ENCODE data around the gene CPPED1.

Gene CPPED1

DNA sequence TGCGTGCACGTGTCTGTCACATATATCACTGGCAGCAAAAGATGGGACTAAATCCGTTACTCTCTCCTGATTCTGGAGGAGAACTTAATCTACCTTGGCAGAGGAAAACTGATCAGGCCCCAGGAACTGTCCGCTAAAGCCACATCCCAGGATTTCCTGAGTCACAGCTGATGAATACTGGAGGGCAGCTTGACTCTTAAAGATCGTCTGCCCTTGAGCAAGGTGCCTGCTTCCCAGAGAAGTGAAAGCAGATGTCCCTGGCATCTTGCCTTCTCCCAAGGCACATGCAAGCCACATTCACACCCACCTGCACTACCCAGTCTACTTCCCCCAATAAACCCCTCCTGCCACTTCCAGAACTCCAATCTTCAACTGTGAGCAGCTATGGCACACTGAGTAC is 99.8 kb downstream of the CPPED1 start:
- Mint-ChIP-seq H3K36me3 (ENCODE audit: low read depth) (peaks cover 9% of the 10 kb centered on the region), H3K9me3 (no peaks in the 10 kb centered on the region), H3K27ac (no peak overlapping the region), H3K4me1 (no peaks in the 10 kb centered on the region), H3K27me3 (ENCODE audit: low read depth) (no peaks in the 10 kb centered on the region), H3K4me3 (no peak overlapping the region)
- TF ChIP-seq, protein P1, sequence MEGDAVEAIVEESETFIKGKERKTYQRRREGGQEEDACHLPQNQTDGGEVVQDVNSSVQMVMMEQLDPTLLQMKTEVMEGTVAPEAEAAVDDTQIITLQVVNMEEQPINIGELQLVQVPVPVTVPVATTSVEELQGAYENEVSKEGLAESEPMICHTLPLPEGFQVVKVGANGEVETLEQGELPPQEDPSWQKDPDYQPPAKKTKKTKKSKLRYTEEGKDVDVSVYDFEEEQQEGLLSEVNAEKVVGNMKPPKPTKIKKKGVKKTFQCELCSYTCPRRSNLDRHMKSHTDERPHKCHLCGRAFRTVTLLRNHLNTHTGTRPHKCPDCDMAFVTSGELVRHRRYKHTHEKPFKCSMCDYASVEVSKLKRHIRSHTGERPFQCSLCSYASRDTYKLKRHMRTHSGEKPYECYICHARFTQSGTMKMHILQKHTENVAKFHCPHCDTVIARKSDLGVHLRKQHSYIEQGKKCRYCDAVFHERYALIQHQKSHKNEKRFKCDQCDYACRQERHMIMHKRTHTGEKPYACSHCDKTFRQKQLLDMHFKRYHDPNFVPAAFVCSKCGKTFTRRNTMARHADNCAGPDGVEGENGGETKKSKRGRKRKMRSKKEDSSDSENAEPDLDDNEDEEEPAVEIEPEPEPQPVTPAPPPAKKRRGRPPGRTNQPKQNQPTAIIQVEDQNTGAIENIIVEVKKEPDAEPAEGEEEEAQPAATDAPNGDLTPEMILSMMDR (IDR thresholded peaks at IDR 0.05; ENCODE audit: unreplicated experiment in 3 of 3): no peak

DNA sequence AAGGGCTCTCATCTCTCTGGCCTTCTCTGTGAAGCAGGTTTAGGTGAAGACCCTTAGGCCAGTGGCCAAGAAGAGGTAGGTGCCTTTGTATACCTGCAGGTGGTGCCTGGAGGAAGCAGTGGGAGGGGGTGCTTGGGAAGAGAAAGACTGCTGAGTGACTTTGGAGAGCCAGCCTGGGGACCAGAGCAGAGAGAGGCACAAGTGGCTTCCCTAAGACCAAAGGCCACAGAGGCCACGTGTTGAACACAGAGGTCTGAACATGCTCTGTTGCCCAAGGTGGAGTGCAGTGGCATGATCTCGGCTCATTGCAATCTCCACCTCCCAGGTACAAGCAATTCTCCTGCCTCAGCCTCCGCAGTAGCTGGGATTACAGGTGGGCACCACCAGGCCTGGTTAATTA is 103.5 kb downstream of the CPPED1 start:
- Mint-ChIP-seq H3K36me3 (ENCODE audit: low read depth) (peaks cover 19% of the 10 kb centered on the region), H3K4me3 (no peak overlapping the region), H3K27me3 (ENCODE audit: low read depth) (no peaks in the 10 kb centered on the region), H3K27ac (no peak overlapping the region), H3K9me3 (peaks cover 2% of the 10 kb centered on the region), H3K4me1 (no peaks in the 10 kb centered on the region)
- TF ChIP-seq, protein P1 (IDR thresholded peaks at IDR 0.05; ENCODE audit: unreplicated experiment in 3 of 3): no peak

DNA sequence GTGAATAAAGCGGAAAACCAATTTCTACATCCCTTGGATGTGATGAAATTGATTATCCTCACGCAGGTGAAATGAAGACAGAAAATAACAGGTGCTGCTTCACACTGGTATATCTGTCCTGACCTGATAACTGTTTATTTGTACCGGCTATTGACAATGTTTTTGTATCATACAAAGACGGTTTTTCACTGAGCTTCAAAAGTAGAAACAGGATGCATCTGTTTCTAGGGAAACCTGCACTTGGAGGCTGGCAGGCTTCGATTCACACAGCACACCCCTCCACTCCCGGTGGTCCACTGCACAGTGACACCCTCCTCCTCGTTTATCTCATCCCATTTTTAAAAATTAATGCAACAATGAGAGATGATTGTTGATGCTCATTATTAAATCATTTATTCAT is 104.5 kb downstream of the CPPED1 start:
- no peak overlapping the region for H3K4me3 Mint-ChIP-seq
- H3K36me3 Mint-ChIP-seq (ENCODE audit: low read depth): peaks cover 16% of the 10 kb centered on the region
- H3K4me1 Mint-ChIP-seq: no peaks in the 10 kb centered on the region
- TF ChIP-seq, protein P1 (IDR thresholded peaks at IDR 0.05; ENCODE audit: unreplicated experiment in 3 of 3): no peak
- no peaks in the 10 kb centered on the region for H3K27me3 Mint-ChIP-seq (ENCODE audit: low read depth)
- no peak overlapping the region for H3K27ac Mint-ChIP-seq
- peaks cover 2% of the 10 kb centered on the region for H3K9me3 Mint-ChIP-seq

DNA sequence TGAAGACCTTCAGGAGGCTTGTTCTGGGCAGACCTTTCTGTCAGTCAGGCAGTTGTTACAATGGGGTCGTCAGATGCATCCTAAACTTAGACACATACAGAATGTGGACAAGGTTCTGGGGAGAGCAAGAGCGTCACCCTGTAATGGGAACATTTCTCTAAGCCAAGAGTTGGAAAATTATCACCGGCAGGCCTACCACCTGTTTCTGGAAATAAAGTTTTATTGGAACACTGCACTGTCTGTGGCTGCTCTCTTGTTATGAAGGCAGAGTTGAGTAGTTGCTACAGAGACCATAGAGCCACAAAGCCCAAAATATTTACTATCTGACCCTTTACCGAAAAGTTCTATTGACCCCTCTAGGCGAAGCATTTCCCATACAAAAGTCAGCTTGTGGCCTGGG is 106.2 kb downstream of the CPPED1 start:
- H3K27me3 Mint-ChIP-seq (ENCODE audit: low read depth): no peaks in the 10 kb centered on the region
- H3K4me1 Mint-ChIP-seq: no peaks in the 10 kb centered on the region
- peaks cover 12% of the 10 kb centered on the region for H3K36me3 Mint-ChIP-seq (ENCODE audit: low read depth)
- no peak overlapping the region for H3K27ac Mint-ChIP-seq
- TF ChIP-seq, protein P1 (IDR thresholded peaks at IDR 0.05; ENCODE audit: unreplicated experiment in 3 of 3): no peak
- peaks cover 2% of the 10 kb centered on the region for H3K9me3 Mint-ChIP-seq
- H3K4me3 Mint-ChIP-seq: no peak overlapping the region

DNA sequence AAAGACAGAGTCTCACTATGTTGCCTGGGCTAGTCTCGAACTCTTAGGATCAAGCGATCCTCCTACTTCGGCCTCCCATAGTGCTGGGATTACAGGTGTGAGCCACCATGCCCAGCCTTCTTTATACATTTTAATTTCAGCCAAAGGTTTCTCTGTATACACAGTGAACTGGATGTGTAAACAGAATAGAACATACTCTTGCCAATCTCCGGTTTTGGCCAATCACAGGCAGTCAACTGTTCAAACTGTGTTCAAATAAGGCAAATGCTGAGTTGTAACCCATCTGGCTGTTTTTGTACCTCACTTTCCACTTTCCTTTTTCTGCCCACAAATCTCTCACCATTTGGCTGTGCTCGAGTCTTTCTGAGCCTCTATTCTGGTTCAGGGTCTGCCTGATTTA is 108.2 kb downstream of the CPPED1 start:
- H3K4me1 Mint-ChIP-seq: no peaks in the 10 kb centered on the region

DNA sequence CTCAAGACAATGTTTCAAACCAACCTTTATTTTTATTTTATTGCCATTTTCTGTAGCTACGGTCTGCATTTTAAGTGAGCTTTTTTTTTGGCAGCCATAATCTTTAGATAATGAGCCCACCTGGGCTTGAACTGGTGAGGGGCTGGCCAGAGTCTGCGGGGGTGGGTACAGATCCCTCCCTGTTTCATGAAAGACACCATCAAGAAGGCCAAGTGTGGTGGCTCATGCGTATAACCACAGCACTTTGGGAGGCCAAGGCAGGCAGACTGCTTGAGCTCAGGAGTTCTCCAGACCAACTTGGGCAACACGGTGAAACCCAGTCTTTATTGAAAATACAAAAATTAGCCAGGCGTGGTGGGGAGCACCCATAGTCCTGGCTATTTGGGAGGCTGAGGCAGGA is 113.7 kb downstream of the CPPED1 start:
- Mint-ChIP-seq H3K4me3 (no peak overlapping the region), H3K27me3 (ENCODE audit: low read depth) (peaks cover 4% of the 10 kb centered on the region)

More for the DNA sequence above, 108.2 kb downstream of the CPPED1 start:
- TF ChIP-seq, protein P1 (IDR thresholded peaks at IDR 0.05; ENCODE audit: unreplicated experiment in 3 of 3): no peak
- Mint-ChIP-seq H3K36me3 (ENCODE audit: low read depth) (peaks cover 10% of the 10 kb centered on the region), H3K27me3 (ENCODE audit: low read depth) (no peaks in the 10 kb centered on the region), H3K4me3 (no peak overlapping the region), H3K27ac (no peak overlapping the region), H3K9me3 (peaks cover 2% of the 10 kb centered on the region)

More for the DNA sequence above, 113.7 kb downstream of the CPPED1 start:
- TF ChIP-seq, protein P1 (IDR thresholded peaks at IDR 0.05; ENCODE audit: unreplicated experiment in 3 of 3): no peak
- Mint-ChIP-seq H3K36me3 (ENCODE audit: low read depth) (no peaks in the 10 kb centered on the region), H3K27ac (no peak overlapping the region), H3K9me3 (no peaks in the 10 kb centered on the region), H3K4me1 (no peaks in the 10 kb centered on the region)
